GM10266 (cell line): Measurements from ENCODE around the gene KIF23.

Experiments used
- DNase-seq: peaks from one replicate; pipeline ENCODE4 v3.0.0; 2012; ENCODE audit errors: extremely low spot score
- TF ChIP-seq, protein P1 (sequence below): IDR thresholded peaks from 2 replicates; pipeline ENCODE4 v1.5.1; 2012; ENCODE audit warnings: mild to moderate bottlenecking, low read depth; ENCODE audit not compliant: control insufficient read depth, insufficient read depth; ENCODE audit errors: missing control alignments

Gene KIF23

DNA sequence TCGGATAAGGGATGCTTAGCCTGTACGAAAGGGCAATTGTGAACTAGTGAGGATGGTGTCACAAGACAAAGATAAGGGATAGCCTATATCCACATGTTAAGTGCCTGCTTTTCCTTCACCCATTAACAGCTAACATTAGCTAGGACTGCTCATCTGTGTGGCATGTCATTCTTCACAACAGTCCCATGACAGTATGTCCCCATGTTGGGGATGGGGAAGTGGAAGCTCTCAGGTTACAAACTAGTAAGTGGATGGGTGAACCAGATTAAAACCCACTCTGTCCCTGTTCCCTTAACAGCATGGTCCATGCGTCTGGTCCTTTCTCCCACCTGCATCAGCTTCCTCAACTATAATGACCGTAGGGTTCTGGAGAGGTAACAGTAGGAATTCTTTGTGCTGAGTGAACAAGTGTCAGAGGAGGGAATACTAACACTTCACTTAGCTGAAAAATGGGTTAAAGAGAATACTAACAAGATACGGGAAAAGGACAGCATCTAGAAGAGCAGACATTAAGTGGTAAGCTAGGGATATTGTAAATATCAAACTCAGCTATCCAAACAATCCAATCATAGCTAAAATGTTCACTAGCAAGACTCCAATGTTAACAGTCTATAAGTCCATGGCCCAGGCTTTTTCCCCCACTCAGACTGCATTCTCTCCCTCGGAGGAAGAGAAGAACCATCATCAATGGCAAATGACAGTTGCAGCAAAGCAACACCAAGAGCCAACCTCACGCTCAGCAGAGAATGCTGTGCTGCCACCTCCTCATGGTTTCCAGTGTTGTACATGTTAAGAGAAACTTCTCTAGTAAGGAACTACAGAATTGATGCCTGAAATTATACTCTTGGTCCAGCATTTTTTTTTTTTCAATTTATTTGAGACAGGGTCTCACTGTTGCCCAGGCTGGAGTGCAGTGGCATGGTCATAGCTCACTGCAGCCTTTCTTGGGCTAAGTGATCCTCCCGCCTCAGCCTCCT is 43.4 kb downstream of the KIF23 start:
- DNase-seq = no peak
- TF ChIP-seq, protein P1, sequence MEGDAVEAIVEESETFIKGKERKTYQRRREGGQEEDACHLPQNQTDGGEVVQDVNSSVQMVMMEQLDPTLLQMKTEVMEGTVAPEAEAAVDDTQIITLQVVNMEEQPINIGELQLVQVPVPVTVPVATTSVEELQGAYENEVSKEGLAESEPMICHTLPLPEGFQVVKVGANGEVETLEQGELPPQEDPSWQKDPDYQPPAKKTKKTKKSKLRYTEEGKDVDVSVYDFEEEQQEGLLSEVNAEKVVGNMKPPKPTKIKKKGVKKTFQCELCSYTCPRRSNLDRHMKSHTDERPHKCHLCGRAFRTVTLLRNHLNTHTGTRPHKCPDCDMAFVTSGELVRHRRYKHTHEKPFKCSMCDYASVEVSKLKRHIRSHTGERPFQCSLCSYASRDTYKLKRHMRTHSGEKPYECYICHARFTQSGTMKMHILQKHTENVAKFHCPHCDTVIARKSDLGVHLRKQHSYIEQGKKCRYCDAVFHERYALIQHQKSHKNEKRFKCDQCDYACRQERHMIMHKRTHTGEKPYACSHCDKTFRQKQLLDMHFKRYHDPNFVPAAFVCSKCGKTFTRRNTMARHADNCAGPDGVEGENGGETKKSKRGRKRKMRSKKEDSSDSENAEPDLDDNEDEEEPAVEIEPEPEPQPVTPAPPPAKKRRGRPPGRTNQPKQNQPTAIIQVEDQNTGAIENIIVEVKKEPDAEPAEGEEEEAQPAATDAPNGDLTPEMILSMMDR = no peak

DNA sequence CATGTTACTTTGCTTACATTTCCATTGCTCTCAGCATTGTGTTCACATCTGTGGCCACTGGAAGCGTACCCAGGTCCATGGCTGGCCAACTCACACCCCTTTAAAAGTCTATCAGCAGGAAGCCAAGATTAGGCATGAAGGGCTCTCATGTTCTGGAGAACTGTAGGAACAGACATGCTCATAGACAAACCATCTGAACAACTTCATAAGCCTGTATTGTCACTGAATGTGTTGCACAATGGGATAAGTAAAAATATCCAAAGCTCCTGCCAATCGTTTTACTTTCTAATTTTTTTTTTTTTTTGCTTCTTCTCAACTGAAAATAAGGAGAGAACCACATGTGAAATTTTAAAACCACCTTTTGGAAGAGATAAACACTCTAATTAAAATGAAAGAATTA is 44.9 kb downstream of the KIF23 start:
- TF ChIP-seq, protein P1 = no peak
- DNase-seq = no peak

DNA sequence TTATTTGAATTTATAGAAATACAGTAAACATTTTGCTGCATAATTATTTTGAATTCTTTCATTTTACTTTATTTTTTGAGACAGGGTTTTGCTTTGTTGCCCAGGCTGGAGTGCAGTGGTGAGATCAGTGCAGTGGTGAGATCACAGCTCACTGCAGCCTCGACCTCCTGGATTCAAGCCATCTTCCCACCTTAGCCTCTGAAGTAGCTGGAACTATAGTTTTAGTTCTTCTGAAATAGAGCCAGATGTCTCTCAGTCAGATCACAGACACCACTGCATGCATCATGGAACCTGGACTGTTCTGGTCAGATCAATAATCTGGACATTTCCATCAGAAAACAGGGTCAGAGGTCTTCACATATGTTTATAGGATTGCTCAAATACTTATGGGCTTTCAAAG is 46.3 kb downstream of the KIF23 start:
- TF ChIP-seq, protein P1 = no peak
- DNase-seq = no peak

DNA sequence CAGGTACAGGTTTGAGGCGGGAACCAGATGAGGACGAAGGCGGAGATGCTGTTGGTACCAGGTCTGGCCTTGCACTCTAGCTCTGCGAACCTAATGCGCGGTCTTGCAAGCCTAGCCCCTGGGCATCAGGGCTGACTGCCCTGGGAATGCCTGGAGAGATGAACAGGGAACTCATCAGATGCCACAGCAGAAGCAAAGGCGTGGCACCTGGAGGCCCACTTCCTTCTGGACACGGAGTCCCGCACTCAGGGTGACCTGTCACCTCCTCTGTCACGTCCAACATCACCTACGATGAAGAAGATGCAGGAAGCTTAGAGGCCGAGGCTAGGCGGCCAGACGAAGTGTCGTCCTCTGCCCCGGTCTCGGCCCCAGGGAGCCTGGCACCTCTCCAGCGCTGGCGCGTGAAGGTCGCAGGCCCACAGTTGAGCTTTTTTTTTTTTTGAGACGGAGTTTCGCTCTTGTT is 47.9 kb downstream of the KIF23 start:
- TF ChIP-seq, protein P1 = no peak
- no peak for DNase-seq

DNA sequence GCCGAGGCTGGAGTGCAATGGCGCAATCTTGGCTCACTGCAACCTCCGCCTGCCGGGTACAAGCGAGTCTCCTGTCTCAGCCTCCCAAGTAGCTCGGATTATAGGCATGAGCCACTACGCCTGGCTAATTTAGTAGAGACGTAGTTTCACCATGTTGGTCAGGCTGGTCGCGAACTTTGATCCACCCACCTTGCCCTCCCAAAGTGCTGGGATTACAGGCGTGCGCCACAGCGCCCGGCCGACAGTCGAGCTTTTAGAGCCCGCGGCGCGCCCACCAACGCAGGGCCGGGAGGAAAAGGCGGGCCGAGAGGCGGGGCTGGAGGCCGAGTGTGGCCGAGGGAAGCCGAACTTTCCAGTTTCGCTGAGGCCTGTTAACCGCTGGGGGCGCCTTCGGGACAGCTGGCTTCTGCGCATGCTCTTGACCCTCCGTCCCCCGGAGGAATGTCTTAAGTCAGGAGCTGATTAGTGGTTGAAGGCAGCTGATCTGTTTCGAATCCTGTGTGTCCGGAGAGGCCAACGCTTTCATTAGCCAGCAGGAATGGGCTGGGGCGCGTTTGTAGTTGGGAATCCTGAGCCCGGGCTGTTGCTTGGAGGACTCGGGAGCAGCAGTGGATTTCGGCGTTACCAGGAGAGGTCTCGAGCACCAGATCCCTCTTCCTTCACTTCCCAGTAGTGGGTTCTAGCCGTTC is 48.5 kb downstream of the KIF23 start:
- DNase-seq = peak; percentile 94
- TF ChIP-seq, protein P1 = peak; percentile 80

DNA sequence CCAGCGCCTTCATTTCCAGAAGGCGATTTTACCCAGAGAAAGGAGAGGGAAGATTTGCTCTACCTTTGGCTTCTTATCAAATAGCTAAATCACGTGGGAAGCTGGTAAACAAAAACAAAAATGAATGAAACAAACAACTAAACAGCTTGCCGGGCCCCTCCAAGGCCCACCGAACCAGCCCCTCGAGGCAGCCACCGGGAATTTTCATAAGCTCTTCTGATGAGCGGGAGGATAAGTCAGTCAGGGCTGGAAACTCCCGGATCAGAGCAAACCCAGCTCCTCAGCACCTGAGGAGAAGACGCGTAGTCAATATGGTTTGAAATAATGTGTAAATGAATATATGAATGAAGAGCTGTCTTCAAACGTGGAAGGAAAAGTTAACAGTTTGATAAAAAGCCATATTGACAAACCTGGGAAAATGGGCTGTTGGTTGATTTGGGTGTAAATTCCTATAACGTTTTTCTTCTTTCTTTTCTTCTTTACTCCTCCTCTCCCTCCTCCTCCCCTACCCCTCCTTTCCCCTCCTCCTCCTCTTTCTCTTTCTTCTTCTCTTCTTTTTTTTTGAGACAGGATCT is 49.1 kb downstream of the KIF23 start:
- TF ChIP-seq, protein P1 = no peak
- no peak for DNase-seq
